A673 (cell line): ENCODE data around the gene AARS1. TPM values are rescaled to one million over a fixed set of nuclear protein-coding genes. Genes with fewer than 3 reads are reported as not detected.

Experiments
- BruUV-seq: library from RNA; stranded (reverse); fragments of 400-500 nt; replicated peaks from 2 replicates; lab custom pipeline; 2021; lab: Mats Ljungman, UMichigan
- CTCF ChIA-PET: fragments of 300-600 bp; sonication (Branson Sonifier 250); formaldehyde crosslinking; loops from one replicate; lab custom pipeline; 2022; ENCODE audit warnings: antibody characterized with exemption; lab: Charles Lee
- POLR2A ChIA-PET: fragments of 300-600 bp; sonication (Branson Sonifier 250); formaldehyde crosslinking; loops from one replicate; lab custom pipeline; 2022; ENCODE audit warnings: antibody characterized with exemption; ENCODE audit not compliant: low non-redundant PET; lab: Charles Lee
- DNase-seq: peaks from one replicate; pipeline ENCODE4 v3.0.0-alpha.2; 2015; ENCODE audit warnings: low spot score
- H3K27ac ChIP-seq: fragments of 200-600 bp; sonication (generic); 2 replicates; pipeline ENCODE4 v1.5.1; 2016; ENCODE audit warnings: mixed run types, low read depth, mild to moderate bottlenecking, mixed read lengths, antibody characterized with exemption, low read length; ENCODE audit not compliant: poor library complexity, severe bottlenecking
- H3K27me3 ChIP-seq: fragments of 200-600 bp; sonication (generic); replicated peaks from 2 replicates; pipeline ENCODE4 v1.6.1; 2017; ENCODE audit warnings: mixed run types, low read depth, mild to moderate bottlenecking, mixed read lengths, antibody characterized with exemption, low read length; ENCODE audit not compliant: insufficient read depth, poor library complexity
- H3K36me3 ChIP-seq: fragments of 200-600 bp; sonication (generic); 2 replicates; pipeline ENCODE4 v1.6.1; 2016; ENCODE audit warnings: mixed run types, mild to moderate bottlenecking, mixed read lengths, antibody characterized with exemption, low read length; ENCODE audit not compliant: insufficient read depth, poor library complexity, severe bottlenecking
- H3K4me1 ChIP-seq: fragments of 200-600 bp; sonication (generic); 2 replicates; pipeline ENCODE4 v1.6.1; 2017; ENCODE audit warnings: mixed run types, mild to moderate bottlenecking, mixed read lengths, antibody characterized with exemption, low read length; ENCODE audit not compliant: insufficient read depth, poor library complexity, severe bottlenecking
- H3K4me3 ChIP-seq: fragments of 200-600 bp; sonication (generic); 2 replicates; pipeline ENCODE4 v1.5.1; 2016; ENCODE audit warnings: low read depth, mixed run types, mild to moderate bottlenecking, mixed read lengths, low read length; ENCODE audit not compliant: poor library complexity, severe bottlenecking
- H3K9me3 ChIP-seq: fragments of 200-600 bp; sonication (generic); 2 replicates; pipeline ENCODE4 v1.6.1; 2016; ENCODE audit warnings: mixed run types, low read depth, mild to moderate bottlenecking, mixed read lengths, antibody characterized with exemption, low read length; ENCODE audit not compliant: poor library complexity, severe bottlenecking
- CTCF ChIP-seq: fragments of 300-800, 200-600 bp; sonication (generic); conservative IDR thresholded peaks from 2 replicates; pipeline ENCODE4 v1.5.1; 2017; ENCODE audit warnings: low read depth, mild to moderate bottlenecking, antibody characterized with exemption, low read length, moderate library complexity, mixed read lengths
- EZH2 ChIP-seq: fragments of 200-600 bp; sonication (generic); IDR thresholded peaks from 2 replicates; pipeline ENCODE4 v1.6.1; 2017; ENCODE audit warnings: borderline replicate concordance, low read depth, mild to moderate bottlenecking, mixed read lengths, antibody characterized with exemption, low read length; ENCODE audit not compliant: poor library complexity, severe bottlenecking
- intact Hi-C: fragments of 100-400 bp; cut with micrococcal nuclease; formaldehyde crosslinking; loops from one replicate; pipeline ENCODE4 v1.10.0; 2022; ENCODE audit not compliant: unreplicated experiment
- total RNA-seq: library from RNA; stranded (reverse); gene quantifications from 2 replicates; pipeline ENCODE4 v1.2.3, GENCODE V29; 2021

Gene AARS1
- total RNA-seq, 1 experiment from 2014 or later, result 234 TPM

GRCh38 chr16:70276392-70276791 is 12.9 kb downstream of the AARS1 start:
- no peaks in the 10 kb centered on the region for H3K9me3 ChIP-seq
- H3K4me3 ChIP-seq, result no peak overlapping the region
- no peaks in the 10 kb centered on the region for H3K27me3 ChIP-seq
- H3K4me1 ChIP-seq, result no peaks in the 10 kb centered on the region
- no peak for DNase-seq
- intact Hi-C loops, result no loop called here
- CTCF ChIA-PET, result no interaction called here
- no peak overlapping the region for H3K27ac ChIP-seq
- peaks cover 94% of the 10 kb centered on the region for H3K36me3 ChIP-seq
- POLR2A ChIA-PET, result no interaction called here
- BruUV-seq, result no TSS peak
- TF ChIP-seq EZH2, result no peak
- no peak for TF ChIP-seq CTCF

- no peak overlapping the region for H3K4me3 ChIP-seq
- ChIA-PET CTCF (no interaction called here), POLR2A (interaction anchor here (0.7 kb wide), 1 partner anchor 78 kb away, joined by 3 read pairs; no protein-coding TSS in a partner anchor)
- H3K9me3 ChIP-seq, result no peaks in the 10 kb centered on the region
- H3K4me1 ChIP-seq, result no peaks in the 10 kb centered on the region
- intact Hi-C loops, result no loop called here
- no peaks in the 10 kb centered on the region for H3K27me3 ChIP-seq
- H3K36me3 ChIP-seq, result peaks cover 95% of the 10 kb centered on the region
- no peak overlapping the region for H3K27ac ChIP-seq
- no peak for DNase-seq
- TF ChIP-seq EZH2 (no peak), CTCF (no peak)
- BruUV-seq, result no TSS peak
These were observed 17.6 kb downstream of the AARS1 start for GRCh38 chr16:70271696-70272095.

- Histone ChIP-seq H3K4me3 (no peak overlapping the region), H3K27me3 (no peaks in the 10 kb centered on the region), H3K9me3 (no peaks in the 10 kb centered on the region), H3K4me1 (no peaks in the 10 kb centered on the region), H3K27ac (no peak overlapping the region), H3K36me3 (peaks cover 95% of the 10 kb centered on the region)
- intact Hi-C loops, result no loop called here
- ChIA-PET POLR2A (no interaction called here), CTCF (no interaction called here)
- BruUV-seq, result no TSS peak
- TF ChIP-seq CTCF, result no peak
- no peak for TF ChIP-seq EZH2
- DNase-seq, result no peak
These were observed 19.1 kb downstream of the AARS1 start for GRCh38 chr16:70270176-70270575.
